Coronary artery (tissue), 2 donors: ENCODE data around the gene SLC5A11.
A peak's percentile ranks its signal among the peaks of the same experiment; 100 is the strongest.
"Not testable (repeated sequence)": the region's sequence is repeated elsewhere in the genome, so short reads cannot be mapped to it uniquely, and the experiment has no call there.

ENCODE experiments used
- DNase-seq: peaks from one replicate; pipeline ENCODE4 v3.0.0-alpha.2; 2017; ENCODE audit warnings: low spot score
- H3K27ac ChIP-seq, 2 donors: fragments of 200-600 bp; sonication (generic); one replicate each; pipeline ENCODE4 v1.5.1; 2016 to 2019
- H3K4me3 ChIP-seq: fragments of 200-600 bp; sonication (generic); 2 replicates; pipeline ENCODE4 v1.5.1; 2016; ENCODE audit warnings: mild to moderate bottlenecking, moderate library complexity
- TF ChIP-seq, protein P1 (sequence below): fragments of 200-600 bp; sonication (generic); IDR thresholded peaks from one replicate; pipeline ENCODE4 v1.5.1; 2019; ENCODE audit warnings: antibody characterized with exemption

Gene SLC5A11

DNA sequence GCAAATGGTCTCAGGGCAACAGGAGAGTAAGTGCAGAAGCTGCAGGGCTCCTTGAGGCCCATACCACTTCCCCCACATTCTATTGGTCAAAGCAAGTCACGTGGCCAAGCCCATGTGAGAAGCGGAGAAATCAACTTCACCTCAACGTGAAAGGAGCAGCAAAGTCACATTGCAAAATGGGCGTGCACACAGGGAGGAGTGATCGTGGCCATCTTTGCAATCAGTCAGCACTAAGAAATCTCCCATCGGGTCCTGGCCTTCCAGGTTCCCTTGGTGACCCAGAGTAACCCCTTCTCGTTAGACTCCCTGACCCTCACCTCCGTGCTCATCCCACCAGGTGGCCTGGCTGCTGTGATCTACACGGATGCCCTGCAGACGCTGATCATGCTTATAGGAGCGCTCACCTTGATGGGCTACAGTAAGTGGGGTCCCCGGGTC, 38.0 kb downstream of the SLC5A11 start:
- H3K4me3 ChIP-seq = no peak overlapping the region
- no peak for DNase-seq
- no peak overlapping the region for H3K27ac ChIP-seq
- TF ChIP-seq, protein P1, sequence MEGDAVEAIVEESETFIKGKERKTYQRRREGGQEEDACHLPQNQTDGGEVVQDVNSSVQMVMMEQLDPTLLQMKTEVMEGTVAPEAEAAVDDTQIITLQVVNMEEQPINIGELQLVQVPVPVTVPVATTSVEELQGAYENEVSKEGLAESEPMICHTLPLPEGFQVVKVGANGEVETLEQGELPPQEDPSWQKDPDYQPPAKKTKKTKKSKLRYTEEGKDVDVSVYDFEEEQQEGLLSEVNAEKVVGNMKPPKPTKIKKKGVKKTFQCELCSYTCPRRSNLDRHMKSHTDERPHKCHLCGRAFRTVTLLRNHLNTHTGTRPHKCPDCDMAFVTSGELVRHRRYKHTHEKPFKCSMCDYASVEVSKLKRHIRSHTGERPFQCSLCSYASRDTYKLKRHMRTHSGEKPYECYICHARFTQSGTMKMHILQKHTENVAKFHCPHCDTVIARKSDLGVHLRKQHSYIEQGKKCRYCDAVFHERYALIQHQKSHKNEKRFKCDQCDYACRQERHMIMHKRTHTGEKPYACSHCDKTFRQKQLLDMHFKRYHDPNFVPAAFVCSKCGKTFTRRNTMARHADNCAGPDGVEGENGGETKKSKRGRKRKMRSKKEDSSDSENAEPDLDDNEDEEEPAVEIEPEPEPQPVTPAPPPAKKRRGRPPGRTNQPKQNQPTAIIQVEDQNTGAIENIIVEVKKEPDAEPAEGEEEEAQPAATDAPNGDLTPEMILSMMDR = no peak

DNA sequence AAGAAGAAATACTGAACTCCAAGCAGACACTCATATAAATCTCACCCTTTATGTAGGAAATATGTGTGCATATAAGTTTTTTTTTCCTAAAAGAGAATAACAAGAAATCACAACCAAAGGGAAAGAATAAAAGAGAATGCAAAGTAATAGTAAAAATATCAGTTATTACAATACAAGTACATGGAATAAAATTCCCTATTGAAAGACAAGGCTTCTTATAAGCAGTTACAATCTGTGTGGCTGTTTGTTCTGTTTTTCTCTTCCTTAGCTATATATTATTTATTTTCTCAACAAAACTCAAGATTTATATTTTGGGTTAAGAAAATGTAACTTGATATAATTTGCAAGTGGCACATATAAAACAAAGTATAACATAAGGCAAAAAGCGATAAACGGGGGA, 41.7 kb downstream of the SLC5A11 start:
- Histone ChIP-seq H3K4me3 (no peak overlapping the region), H3K27ac (no peak overlapping the region)
- DNase-seq = no peak
- TF ChIP-seq, protein P1 = no peak

DNA sequence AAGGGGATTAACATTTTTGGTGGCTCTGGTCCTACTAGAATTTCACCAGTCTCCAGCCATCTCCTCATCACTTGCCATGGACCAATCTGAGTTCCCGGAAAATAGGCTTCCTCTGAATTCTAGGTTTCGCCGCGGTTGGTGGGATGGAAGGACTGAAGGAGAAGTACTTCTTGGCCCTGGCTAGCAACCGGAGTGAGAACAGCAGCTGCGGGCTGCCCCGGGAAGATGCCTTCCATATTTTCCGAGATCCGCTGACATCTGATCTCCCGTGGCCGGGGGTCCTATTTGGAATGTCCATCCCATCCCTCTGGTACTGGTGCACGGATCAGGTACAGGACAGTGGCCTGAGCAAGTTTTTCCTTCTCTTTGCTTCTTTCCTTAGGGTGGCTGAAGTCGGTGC, 45.0 kb downstream of the SLC5A11 start:
- Histone ChIP-seq H3K27ac (no peak overlapping the region), H3K4me3 (no peak overlapping the region)
- TF ChIP-seq, protein P1 = no peak
- DNase-seq = no peak

DNA sequence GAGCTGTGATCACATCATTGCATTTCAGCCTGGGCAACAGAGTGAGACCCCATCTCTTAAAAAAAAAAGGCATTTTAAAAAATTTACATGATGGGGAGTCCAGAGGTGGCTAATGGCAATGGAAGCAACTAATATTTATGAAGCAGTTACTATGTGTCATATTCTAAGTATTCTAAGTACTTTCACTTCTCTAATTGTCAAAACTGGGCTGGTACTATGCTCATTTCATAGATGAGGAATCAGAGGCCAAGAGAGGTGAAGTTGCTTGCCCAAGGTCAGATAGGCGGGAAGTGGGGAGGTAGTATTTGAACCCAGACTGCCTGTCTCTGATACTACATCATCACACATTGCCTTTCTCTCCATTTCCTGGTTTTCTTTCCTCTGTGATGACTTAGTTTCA, 50.7 kb downstream of the SLC5A11 start:
- TF ChIP-seq, protein P1 = no peak
- Histone ChIP-seq H3K4me3 (no peak overlapping the region), H3K27ac (no peak overlapping the region)
- DNase-seq = no peak

DNA sequence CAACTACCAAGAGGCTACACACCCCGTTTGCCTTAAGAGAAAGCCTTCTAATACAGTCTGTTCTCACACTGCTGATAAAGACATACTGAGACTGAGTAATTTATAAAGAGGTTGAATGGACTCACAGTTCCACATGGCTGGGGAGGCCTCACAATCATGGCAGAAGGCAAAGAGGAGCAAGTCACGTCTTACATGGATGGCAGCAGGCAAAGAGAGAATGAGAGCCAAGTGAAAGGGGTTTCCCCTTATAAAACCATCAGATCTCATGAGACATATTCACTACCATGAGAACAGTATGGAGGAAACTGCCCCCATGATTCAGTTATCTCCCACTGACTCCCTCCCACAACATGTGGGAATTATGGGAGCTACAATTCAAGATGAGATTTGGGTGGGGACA, 51.8 kb downstream of the SLC5A11 start:
- H3K27ac ChIP-seq, DNase-seq, H3K4me3 ChIP-seq: not testable (repeated sequence)

DNA sequence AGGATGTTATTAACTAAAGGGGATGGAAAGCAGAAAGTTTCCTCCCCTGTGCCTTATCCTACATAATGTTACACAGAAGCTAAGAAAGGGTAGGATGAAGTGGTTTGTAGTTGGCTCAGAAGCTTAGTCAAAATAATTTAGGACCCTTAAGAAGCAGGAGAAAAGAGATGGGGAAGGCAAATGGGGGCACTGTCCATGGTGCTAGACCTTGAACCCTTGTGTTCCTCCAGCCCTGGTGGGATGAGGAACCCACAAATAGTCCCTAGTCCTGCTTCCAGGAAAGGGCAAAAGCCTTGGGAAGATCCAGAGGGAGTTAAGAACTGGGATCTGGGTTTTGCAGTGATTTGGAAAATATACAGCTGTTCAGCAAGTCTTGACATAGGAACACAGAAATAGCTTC, 54.5 kb downstream of the SLC5A11 start:
- no peak for DNase-seq
- Histone ChIP-seq H3K4me3 (no peak overlapping the region), H3K27ac (no peak overlapping the region)
- TF ChIP-seq, protein P1 = no peak

DNA sequence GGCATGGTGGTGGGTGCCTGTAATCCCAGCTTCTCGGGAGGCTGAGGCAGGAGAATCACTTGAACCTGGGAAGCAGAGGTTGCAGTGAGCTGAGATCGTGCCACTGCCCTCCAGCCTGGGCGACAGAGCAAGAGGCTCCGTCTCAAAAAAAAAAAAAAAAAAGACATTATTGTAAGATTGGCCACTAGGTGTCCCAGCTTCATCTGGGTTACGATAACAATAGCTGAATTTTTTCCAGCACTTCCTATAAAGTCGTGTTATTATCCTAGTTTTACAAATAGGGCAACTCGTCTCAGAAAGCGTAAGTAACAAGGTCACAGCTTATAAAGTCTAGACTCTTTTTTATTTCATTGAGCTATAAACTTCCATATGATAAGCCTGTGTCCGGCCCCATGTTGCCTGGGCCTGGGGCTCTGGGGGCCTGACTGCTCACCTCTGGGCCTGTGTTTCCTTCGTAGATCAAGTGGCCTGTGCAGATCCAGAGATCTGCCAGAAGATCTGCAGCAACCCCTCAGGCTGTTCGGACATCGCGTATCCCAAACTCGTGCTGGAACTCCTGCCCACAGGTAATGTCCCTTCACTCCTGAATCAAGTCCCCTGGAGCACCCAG, 60.5 kb downstream of the SLC5A11 start:
- no peak for DNase-seq
- TF ChIP-seq, protein P1 = peak; percentile 27
- no peak overlapping the region for H3K4me3 ChIP-seq

More for the DNA sequence above, 60.5 kb downstream of the SLC5A11 start:
- H3K27ac ChIP-seq = no peak overlapping the region
